ENCODE results near the gene COL4A2.

GRCh38 chr13:110273254-110273653 is 33.8 kb upstream of the COL4A2 start:
- TF ChIP-seq CTCF (IDR thresholded peaks at IDR 0.05; ENCODE audit: low read depth, low read length, missing input control) (no peak), FOXA1 (IDR thresholded peaks at IDR 0.05) (no peak), RAD21 (IDR thresholded peaks at IDR 0.05) (no peak), TAF1 (conservative IDR thresholded peaks at IDR 0.05) (no peak), YY1 (IDR thresholded peaks at IDR 0.05) (no peak), EGR1 (IDR thresholded peaks at IDR 0.05; ENCODE audit: low read depth in 2 of 2) (no peak), GABPA (IDR thresholded peaks at IDR 0.05 in 1 of 2, conservative IDR thresholded peaks at IDR 0.05 in 1 of 2) (no peak)
- TF ChIP-seq, protein P1, sequence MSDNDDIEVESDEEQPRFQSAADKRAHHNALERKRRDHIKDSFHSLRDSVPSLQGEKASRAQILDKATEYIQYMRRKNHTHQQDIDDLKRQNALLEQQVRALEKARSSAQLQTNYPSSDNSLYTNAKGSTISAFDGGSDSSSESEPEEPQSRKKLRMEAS (IDR thresholded peaks at IDR 0.05) = no peak
- TF ChIP-seq, protein P2, sequence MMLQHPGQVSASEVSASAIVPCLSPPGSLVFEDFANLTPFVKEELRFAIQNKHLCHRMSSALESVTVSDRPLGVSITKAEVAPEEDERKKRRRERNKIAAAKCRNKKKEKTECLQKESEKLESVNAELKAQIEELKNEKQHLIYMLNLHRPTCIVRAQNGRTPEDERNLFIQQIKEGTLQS (IDR thresholded peaks at IDR 0.05) = no peak
- TF ChIP-seq, protein P3, sequence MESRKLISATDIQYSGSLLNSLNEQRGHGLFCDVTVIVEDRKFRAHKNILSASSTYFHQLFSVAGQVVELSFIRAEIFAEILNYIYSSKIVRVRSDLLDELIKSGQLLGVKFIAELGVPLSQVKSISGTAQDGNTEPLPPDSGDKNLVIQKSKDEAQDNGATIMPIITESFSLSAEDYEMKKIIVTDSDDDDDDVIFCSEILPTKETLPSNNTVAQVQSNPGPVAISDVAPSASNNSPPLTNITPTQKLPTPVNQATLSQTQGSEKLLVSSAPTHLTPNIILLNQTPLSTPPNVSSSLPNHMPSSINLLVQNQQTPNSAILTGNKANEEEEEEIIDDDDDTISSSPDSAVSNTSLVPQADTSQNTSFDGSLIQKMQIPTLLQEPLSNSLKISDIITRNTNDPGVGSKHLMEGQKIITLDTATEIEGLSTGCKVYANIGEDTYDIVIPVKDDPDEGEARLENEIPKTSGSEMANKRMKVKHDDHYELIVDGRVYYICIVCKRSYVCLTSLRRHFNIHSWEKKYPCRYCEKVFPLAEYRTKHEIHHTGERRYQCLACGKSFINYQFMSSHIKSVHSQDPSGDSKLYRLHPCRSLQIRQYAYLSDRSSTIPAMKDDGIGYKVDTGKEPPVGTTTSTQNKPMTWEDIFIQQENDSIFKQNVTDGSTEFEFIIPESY (IDR thresholded peaks at IDR 0.05) = no peak

All from liver (tissue), 3 donors.